CD4-positive, alpha-beta T cell treated with Interleukin-1 beta for 1 hour (primary cell): ENCODE data around the gene IRAG1.
"Not testable (repeated sequence)": the region's sequence is repeated elsewhere in the genome, so short reads cannot be mapped to it uniquely, and the experiment has no call there.

Source experiments
- DNase-seq, 2 donors: peaks; one replicate each; pipeline ENCODE4 v3.0.0-alpha.2; 2020 to 2022

The IRAG1 gene

DNA sequence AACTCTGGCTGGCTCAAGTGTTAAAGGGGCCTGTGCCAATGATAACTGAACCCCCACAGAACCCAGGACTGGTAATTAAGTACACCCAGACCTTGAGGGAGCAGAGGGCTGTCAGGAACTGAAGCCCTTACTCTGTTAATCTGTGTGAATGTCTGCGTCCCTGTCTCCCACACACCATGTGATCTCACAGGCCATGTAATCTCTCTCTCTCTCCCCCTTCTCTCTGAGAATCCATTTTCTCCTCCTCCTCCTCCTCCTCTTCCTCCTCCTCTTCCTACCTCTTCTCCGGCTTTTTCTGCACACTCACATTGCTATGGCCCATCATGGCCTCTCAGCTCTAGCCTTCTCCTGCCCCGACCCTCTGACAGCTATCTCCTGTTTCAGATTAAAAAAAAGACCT, 14.6 kb upstream of the IRAG1 start:
- DNase-seq, result no peak

DNA sequence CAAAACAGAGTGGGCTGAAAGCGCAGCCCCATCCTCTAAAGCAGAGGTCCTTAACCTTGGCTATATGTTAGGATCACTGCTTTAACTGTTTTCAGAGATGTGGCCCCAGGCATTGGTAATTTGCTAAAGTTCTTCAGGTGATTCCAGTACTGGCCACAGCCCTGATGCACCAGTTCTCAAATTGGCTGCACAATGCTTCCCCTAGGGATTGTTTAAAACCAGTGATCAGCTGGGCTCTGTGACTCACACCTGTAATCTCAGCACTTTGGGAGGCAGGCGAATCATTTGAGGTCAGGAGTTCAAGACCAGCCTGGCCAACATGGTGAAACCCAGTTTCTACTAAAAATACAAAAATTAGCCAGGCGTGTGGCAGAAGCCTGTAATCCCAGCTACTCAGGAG, 8.4 kb upstream of the IRAG1 start:
- no peak for DNase-seq

DNA sequence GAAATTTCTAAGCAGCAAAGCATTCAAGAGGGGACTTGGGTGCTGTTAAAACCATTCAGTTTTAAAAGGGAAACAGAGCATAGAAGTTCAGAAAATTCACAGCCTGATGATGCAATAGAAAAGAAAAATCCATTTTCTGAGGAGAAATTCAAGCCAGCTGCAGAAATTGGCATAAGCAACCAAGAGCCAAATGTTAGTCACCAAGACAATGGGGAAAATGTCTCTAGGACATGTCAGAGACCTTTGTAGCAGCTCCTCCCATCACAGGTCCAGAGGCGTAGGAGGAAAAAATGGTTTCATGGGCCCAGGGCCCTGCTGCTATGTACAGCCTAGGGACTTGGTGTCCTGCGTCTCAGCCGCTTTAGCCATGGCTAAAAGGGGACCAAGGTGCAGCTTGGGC, 5.5 kb upstream of the IRAG1 start:
- DNase-seq, result no peak

DNA sequence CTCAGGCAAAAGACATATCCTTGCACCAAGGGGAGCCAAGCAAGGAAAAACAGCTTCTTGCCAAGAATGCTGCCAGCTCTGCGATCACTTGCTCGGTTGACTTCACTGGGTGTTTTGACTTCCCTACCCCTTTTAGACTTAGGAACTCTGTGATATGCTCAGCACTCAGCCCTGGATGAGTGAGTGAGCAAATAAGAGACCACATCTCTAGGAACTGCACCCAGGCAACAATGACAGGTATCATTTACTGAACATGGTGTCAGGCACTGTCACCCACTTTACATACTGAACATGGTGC, 3.7 kb upstream of the IRAG1 start:
- no peak for DNase-seq

DNA sequence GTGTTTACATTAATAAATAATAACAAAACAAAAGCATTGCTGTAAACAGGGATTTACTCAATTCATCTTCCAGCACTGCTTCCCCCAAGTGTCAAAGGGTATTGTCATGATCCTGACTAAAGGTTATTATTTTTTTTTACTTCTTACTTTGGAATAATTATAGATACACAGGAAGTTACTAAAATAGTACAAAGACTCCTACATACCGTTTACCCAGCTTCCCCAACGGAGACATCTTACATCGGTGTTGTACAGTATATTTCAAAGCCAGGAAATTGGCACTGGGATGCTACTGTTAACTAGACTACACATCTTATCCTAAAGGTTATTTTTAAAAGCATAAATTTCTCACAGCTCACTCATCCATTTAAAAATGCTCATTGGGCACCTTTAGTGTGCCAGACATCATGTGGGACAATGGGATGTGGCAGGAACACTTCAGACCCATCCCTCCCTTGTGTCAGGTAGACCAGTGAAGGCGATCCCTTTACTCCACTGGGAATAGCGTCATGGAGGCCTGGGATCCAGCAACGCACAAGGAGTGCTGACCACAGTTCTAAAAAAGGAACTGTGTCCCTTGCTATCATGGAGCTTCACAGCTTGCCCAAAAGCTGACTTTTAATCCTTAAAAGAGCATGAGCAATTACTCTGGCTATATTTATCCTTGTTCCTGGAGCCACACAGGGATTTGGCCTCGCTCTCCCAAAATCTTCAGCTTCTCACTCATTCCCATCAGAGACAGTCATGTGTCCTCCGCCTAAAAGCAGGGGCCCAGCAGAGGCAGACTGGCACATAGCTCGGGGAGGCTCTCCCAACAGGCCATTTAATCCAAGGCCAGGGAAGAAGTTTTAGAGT, 3.1 kb upstream of the IRAG1 start:
- no peak for DNase-seq

DNA sequence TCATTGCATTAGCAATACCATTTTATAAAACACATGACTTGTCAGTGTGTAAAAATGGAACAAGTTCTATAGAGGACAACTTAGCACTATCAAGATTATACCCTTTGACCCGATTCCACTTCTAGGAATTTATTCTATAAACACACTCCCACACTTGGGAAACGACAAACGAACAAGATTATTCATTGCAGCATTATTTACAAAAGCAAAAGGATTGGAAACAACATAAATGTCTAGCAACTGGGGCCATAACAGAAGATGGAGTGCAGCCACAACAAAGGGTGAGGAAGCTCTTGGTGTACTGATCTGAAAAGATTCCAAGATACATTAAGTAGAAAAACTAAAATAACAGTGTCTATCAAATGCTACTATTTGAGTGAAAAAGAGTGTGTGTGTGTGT, 2.3 kb upstream of the IRAG1 start:
- no peak for DNase-seq

DNA sequence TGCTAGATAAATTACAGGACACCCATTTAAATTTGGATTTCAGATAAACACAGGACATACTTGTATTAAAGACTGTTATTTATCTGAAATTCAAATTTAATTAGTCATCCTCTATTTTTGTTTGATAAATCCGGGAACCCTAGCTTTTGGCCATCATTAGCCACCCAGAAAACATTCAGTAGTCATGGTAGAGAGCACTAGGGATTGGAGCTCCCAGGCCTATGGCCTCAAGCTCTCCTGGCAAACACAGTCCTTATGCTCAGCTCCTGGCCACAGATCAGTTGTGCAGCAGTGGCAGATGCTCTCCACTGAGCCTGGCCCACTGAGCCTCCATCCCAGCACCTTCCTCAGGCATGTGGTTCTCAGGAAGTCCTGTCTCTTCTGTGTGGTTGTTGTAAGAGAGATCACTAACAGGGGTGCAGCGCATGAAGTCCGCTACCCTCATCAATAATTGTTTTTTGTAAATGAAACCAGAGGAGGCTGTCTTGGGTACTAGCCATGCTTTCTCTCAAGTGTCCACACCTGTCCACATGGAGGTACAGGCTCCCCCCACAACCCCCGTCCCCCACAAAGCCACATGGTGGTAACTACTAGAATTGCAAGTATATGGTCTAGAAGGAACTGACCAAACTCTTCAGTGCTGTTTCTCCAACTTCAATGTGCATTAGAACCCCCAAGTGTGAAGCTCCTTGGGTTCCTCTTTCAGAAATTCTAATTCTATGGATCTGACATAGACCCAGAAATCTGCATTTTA, 1.1 kb upstream of the IRAG1 start:
- DNase-seq, result no peak

DNA sequence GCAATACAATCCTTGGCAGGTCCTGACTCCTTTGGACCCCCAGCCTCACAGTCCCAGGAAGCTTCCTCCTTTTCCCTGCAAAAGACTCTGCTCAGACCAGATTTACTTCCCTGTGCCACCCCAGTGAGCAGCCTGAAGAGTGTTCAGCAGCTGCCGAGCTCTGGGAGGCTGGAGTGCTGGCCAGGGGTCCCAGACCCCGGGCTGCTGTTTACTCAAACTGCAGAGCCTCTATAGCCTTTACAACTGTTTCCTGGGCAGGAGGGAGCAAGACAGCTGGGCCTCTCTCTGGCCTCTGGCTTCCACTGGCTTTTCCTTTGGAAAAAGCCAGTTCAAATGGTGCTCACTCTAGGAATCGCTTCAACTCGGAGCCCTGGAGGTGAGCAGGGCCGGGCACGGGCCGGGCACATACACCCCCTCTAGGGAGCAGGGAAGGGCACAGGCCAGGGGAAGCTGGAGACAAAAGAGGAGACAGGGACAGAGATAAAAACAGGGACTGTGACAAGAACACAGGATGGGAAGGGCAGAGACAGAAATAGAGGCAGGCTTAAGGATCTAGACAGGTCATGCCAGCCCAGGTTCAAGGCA, 932 bp downstream of the IRAG1 start:
- no peak for DNase-seq

DNA sequence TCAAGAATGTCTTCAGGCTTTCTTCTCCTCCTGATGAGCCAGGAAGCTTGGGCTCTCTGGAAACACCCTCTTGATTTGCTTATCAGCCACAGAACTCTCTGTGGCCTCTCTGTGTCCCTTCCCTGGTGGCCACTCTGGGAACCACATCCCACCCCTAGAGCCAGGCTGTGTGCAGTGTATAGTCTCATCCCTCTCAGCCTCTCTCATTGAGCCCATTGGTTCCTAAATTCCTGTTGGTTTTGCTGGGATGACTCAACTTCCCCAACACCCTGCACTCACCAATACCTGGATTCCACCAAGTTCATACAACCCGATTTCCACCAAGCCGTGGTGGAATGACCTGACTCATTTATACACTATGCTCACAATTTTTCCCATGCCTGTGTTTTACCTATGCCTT, 5.2 kb downstream of the IRAG1 start:
- no peak for DNase-seq

DNA sequence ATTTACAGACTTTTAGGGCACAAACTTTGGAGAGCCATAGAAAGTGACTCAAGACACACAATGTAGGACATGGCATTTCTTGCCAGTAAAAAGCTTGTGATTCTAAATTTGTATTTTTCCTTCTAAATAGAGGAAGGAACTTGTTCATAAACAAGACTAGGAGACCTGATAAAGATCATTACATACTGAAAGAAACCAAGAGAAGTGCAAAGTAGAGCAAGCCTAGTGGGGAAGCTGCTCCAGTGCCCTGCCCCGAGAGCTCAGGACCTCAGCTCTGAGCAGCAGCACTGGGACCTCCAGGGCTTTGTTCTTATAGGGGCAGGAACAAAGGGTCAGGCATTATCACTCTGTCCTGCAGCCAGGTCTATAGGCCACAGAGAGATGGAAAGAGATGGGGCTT, 7.2 kb downstream of the IRAG1 start:
- no peak for DNase-seq

DNA sequence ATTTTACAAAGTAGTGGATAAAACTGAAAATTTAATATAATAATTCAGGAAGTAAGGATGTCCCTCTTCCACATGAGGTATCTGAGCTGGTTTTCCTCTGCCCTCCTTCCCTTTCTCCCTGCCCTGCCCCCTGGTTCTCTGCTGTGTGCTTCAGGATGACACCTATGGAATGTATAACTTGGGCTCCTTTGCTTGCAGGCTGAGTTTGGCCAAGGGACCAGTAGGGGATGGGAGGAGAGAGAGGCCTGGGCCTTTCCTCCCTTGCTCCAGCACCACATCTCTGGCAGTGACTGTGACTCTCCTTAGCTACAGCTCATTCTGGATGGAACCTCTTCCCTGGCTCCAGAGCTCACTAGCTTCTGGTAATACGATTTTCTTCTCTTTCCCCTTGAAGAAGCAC, 10.1 kb downstream of the IRAG1 start:
- no peak for DNase-seq

DNA sequence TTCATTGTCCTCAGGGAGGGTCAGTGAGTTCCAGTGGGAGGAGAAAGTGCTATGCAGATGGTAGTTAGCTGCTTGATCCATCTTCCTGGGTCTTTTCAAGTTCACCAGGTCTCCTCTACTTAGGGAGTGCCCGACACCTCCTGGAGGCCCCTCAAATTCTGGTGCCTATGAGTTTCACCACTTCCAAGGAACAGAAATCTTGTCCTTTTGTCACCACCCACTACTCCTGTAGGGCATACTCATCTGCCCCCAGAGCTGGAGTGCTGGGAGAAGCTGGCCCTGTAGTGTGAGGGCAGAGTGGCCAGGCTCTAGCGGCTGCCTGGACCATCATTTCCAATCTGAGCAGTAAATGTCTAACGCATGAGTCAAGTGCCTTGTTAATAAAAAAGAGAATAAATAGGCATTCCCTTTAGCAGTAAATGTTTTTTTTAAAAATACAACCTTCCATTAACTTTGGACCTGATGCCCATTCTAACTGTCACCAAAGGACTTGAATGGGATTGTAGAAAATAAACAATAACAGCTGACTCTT, 12.5 kb downstream of the IRAG1 start:
- no peak for DNase-seq

DNA sequence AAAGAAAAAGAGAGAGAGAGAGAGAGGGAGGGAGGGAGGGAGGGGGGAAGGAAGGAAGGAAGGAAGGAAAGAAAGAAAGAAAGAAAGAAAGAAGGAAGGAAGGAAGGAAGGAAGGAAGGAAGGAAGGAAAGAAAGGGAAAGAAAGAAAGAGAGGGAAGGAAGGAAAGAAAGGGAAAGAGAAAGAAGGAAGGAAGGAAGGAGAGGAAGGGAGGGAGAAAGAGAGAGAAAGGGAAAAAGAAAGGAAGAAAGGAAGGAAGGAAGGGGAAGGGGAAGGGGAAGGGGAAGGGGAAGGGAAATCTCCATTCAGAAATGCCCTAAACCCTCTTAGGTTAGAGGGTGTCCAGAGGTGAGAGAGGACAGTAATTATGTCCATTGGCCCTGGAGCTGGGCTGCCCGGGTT, 13.3 kb downstream of the IRAG1 start:
- not testable (repeated sequence) for DNase-seq

DNA sequence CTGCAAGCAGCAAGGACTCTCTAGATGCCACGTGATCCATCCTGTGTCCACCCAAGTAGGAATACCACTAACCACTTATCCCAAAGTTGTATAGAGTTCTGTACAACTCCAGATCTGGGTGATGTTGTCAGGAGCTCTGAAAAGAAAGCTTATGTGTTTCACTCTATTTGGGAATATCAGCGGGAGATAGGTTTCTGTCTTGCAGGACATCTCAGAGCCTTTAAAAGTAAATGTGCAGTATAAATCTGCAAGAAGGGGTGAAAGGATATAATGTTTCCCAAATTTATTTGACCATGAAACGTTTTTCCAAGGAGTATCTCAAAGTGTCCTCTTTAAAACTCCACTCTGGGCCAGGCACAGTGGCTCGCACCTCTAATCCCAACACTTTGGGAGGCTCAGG, 13.9 kb downstream of the IRAG1 start:
- DNase-seq, result no peak

DNA sequence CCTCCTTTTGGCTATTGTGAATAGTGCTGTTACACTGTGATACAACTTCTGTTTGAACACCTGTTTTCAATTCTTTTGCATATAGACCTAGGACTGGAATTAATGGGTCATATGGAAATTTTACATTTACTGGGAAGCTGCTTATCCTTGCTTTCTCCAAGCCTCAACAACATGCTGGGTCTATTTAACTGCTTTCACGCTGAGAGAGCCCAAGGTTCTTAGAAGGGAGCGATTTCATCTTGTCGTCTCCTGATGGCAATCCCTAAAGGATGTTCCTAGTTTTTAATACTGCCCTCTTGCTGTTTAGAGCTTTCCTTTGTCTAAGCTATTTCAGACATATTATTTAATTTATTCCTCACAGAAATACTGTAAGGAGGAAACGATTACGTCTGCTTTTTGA, 15.5 kb downstream of the IRAG1 start:
- DNase-seq, result no peak

DNA sequence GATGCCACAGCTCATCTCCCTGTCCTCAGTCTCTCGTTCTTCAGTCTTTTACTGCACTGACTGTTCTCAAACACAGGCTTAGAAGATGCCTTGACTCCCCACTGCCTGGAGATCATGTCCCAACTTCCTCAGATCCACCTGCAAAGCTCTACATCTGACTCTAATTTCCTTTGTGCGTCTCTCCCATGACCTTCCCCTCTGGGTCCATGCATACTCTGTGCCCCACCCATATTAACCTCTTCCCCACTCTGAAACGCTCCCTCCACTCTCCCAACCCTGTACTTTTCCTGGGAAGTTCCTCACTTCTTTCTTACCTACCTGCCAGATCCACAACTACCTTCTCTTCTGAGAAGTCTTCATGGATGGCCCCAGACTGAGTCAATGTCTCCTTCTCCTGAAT, 16.6 kb downstream of the IRAG1 start:
- DNase-seq, result no peak

DNA sequence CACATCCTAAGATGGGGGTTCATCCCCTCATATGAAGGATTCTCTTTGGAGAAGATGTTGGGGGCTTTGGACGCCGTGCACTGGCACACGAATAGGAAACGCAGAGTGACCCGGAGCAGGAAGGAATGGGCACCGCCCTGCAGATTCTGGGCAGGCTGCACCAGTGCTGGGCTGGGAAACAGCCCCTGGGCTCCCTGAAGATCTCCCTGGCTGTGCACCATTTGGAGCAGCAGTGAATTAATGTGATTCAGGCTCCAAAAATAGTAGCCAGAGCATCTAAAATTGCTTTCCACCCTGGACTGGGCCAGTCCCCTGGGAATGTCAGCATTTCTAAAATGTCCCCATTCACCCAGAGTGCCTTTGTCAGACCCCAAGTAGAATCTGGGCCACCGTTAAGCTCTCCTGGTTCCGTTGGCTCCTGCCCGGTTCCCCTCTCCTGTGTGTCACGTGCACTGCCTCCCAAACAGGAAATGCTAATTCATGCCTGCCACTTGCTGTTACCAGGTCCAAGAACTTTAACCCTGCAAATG, 18.6 kb downstream of the IRAG1 start:
- no peak for DNase-seq

DNA sequence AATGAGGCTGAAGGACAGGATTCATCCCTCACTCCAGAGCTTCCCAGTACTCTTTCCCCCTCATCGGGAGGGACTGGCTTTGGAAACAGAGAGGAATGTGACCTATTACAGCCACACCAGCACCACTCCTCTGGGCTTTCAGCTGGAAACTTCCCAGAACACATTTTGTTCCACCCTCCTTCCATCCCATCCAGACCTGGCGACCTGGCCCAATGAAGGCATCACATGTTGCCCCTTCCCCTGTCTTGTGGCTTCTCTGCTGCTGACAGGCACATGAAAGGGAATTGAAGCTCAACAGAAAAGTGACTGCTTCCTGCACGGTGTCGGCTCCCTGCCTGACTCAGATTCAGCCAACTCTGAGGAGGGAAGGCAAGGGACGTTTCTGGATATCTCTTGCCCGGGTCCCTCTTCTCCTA, 19.1 kb downstream of the IRAG1 start:
- no peak for DNase-seq

DNA sequence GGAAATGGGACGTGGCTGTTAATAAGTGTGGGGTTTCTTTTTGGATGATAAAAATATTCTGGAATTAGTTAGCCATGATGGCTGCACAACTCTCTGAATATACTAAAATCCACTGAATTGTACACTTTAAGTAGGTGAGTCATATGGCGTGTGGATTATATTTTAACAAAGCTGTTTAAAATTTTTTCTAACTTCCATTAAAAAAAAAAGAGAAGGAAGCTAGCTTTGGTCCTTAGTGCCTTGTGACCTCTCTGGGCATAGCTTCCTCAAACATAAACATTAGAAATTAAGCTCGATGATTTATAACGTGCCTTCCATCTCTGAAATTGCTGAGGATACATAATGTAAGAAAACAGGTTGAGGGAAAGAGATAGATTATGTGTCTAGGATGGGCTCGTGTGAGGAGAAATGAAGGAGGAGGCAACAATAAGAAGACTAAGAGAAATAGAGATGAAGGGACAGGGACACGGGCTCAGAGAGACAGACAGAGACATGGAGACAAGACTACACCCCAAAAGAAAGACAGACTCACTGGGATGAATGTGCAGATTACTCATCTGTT, 20.0 kb downstream of the IRAG1 start:
- no peak for DNase-seq

DNA sequence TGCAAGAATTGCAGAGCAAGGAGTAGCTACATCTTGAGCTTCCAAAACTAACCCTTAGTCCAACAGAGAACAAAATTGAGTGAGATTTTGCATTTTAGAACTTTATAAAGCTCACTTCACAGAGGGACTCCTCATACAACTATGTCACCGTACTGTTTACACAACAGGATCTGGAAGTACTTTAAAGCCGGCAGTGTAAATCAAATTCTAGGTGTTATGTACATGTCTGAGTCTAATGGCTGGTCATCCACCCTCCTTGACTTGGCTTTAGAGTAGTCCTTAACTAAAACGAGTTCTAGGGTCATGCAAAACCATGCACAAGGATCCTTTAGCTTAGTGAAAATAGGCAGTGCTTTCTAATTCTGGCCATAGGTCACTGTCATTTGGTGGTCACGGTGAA, 23.5 kb downstream of the IRAG1 start:
- DNase-seq, result no peak

DNA sequence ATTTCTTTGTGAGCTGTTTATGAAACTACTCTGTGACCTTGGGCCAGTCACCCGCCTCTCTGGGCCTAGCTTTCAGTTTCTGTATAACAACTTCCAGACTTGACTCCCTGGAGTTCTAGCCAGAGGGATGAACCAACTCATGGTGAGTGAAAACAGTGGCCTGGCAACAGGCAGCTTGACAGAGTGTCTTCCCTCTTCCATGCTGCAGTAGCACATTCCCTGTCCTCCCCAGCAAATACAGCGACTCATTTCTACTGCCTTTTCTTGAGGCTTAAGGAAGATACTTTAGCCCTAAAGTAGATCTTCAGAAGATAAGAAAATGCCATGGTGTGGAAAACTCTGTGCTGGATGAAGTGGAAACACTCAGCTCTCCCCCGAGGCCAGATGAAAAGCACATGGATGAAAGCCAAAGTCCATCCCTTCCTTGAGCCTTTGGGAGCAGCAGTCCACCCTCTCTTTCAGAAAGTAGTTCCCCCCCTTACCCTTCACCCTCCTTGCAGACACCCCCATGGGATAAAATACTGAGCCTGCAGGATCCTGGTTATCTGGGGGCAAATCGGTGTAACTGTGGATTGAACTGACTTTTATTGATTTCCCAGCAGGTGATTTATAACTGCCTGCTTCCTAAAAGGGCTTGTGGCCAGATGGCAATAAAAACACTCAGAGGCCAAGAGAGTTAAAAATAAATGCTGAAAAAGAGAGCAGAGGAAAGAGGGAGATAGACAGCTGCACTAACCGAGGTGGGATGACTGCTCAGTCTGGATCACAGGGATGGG, 24.1 kb downstream of the IRAG1 start:
- DNase-seq, result no peak

DNA sequence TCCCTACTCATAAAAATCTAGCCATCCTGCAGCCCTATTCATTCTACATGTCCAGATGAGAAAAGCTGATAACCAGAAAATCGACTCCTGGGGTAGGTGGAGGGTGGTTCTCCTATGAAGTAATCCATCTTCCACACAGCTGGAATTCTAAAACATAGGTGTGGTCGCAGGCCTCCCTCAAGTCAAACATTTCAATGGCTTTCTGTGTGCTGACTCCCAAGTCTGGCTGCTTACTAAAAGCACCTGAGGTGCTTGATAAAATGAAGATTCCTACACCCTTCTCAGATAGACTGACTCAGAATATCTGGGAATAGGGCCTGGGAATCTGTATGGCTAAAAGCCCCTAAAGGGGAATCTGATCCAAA, 26.1 kb downstream of the IRAG1 start:
- no peak for DNase-seq
